ENCODE results near the gene APOL4.
"Not testable (repeated sequence)": the region's sequence is repeated elsewhere in the genome, so short reads cannot be mapped to it uniquely, and the experiment has no call there.

The APOL4 gene

GRCh38 chr22:36180928-36181327, 20.7 kb downstream of the APOL4 start:
- no peak for DNase-seq

- peak; percentile 82 to 84 for DNase-seq
These were observed 21.4 kb downstream of the APOL4 start for GRCh38 chr22:36180038-36180880.

- DNase-seq = no peak
These were observed 24.4 kb downstream of the APOL4 start for GRCh38 chr22:36177160-36177559.

- DNase-seq = no peak
These were observed 25.7 kb downstream of the APOL4 start for GRCh38 chr22:36175892-36176291.

- DNase-seq = no peak
These were observed 29.7 kb downstream of the APOL4 start for GRCh38 chr22:36171941-36172340.

- no peak for DNase-seq
These were observed 34.9 kb downstream of the APOL4 start for GRCh38 chr22:36166518-36167220.

GRCh38 chr22:36166086-36166485, 35.5 kb downstream of the APOL4 start:
- no peak for DNase-seq

- no peak for DNase-seq
These were observed 36.5 kb downstream of the APOL4 start for GRCh38 chr22:36165141-36165540.

- no peak for DNase-seq
These were observed 37.0 kb downstream of the APOL4 start for GRCh38 chr22:36164621-36165020.

GRCh38 chr22:36163497-36163896, 38.1 kb downstream of the APOL4 start:
- DNase-seq = no peak

GRCh38 chr22:36162127-36163034, 39.2 kb downstream of the APOL4 start:
- peak; percentile 60 to 76 for DNase-seq

GRCh38 chr22:36161793-36162126, 39.8 kb downstream of the APOL4 start:
- DNase-seq = not testable (repeated sequence)

- DNase-seq = peak; percentile 57 to 70
These were observed 41.1 kb downstream of the APOL4 start, which contains the start of gene APOL3 for GRCh38 chr22:36160499-36160942. TSS of gene APOL3 (minus strand) at chr22:36160755. CDS start at chr22:36149055, 11,700 bp downstream.

- peak; percentile 83 to 85 for DNase-seq
These were observed 44.8 kb downstream of the APOL4 start for GRCh38 chr22:36156515-36157419.

- DNase-seq = no peak
These were observed 45.5 kb downstream of the APOL4 start for GRCh38 chr22:36156119-36156514.

- DNase-seq = no peak
These were observed 45.9 kb downstream of the APOL4 start for GRCh38 chr22:36155702-36156101.

- no peak for DNase-seq
These were observed 47.1 kb downstream of the APOL4 start for GRCh38 chr22:36154423-36154945.

- DNase-seq = no peak
These were observed 47.8 kb downstream of the APOL4 start for GRCh38 chr22:36153501-36154422.

GRCh38 chr22:36152821-36153220, 48.8 kb downstream of the APOL4 start:
- DNase-seq = not testable (repeated sequence)

GRCh38 chr22:36152088-36152487, 49.5 kb downstream of the APOL4 start:
- DNase-seq = no peak
